ENCODE data around the gene KLF4.

DNA sequence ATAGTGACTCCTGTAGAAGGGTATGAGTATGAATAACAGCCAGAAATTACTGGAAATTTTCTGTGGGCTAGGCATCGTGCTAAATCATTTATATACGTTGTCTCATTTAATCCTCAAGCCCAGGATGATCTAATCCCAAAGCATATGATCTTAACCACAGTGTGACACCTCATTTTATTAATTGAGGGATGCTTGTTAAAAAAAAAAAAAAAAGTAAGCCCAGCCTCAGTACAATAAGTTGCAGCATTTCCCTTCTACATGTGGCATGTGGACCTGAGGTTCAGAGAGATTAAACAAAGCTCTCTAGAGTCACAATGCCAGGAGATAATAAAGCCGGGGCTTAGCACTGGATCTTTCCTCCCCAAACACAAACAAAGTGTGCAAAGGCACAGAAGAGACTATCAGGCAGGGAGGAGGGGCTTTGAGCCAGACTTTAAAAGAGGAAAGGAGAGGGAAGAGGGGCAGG lies 49.5 kb downstream of the KLF4 start:
- TF ChIP-seq, protein P1, sequence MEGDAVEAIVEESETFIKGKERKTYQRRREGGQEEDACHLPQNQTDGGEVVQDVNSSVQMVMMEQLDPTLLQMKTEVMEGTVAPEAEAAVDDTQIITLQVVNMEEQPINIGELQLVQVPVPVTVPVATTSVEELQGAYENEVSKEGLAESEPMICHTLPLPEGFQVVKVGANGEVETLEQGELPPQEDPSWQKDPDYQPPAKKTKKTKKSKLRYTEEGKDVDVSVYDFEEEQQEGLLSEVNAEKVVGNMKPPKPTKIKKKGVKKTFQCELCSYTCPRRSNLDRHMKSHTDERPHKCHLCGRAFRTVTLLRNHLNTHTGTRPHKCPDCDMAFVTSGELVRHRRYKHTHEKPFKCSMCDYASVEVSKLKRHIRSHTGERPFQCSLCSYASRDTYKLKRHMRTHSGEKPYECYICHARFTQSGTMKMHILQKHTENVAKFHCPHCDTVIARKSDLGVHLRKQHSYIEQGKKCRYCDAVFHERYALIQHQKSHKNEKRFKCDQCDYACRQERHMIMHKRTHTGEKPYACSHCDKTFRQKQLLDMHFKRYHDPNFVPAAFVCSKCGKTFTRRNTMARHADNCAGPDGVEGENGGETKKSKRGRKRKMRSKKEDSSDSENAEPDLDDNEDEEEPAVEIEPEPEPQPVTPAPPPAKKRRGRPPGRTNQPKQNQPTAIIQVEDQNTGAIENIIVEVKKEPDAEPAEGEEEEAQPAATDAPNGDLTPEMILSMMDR (conservative IDR thresholded peaks at IDR 0.05 in 1 of 2, IDR thresholded peaks at IDR 0.05 in 1 of 2; ENCODE audit: extremely low read depth in 1 of 2, insufficient read depth in 1 of 2, low read depth in 1 of 2, low read length in 2 of 2): no peak
- no peak for TF ChIP-seq EZH2 (IDR thresholded peaks at IDR 0.05; ENCODE audit: borderline replicate concordance, low read length)
